WTC11 (cell line): Measurements from ENCODE around the gene NHERF1.

Source experiments
- KAT7 ChIP-seq: sonication (generic); formaldehyde crosslinking; IDR thresholded peaks from 2 replicates; pipeline ENCODE4 v1.8.1; 2023; ENCODE audit warnings: missing genetic modification reagents, mild to moderate bottlenecking, borderline replicate concordance
- NFYB ChIP-seq: sonication (generic); formaldehyde crosslinking; conservative IDR thresholded peaks from 2 replicates; pipeline ENCODE4 v1.8.0; 2022; ENCODE audit warnings: low read depth, missing genetic modification reagents
- NR2C2 ChIP-seq: sonication (generic); formaldehyde crosslinking; IDR thresholded peaks from 2 replicates; pipeline ENCODE4 v1.8.0; 2022; ENCODE audit warnings: mild to moderate bottlenecking, missing genetic modification reagents
- SP1 ChIP-seq: sonication (generic); formaldehyde crosslinking; conservative IDR thresholded peaks from 2 replicates; pipeline ENCODE4 v1.8.1; 2022; ENCODE audit warnings: missing genetic modification reagents
- TF ChIP-seq, protein P1 (sequence below): sonication (generic); formaldehyde crosslinking; IDR thresholded peaks from 2 replicates; pipeline ENCODE4 v1.8.1; 2023; ENCODE audit warnings: mild to moderate bottlenecking, missing genetic modification reagents
- TF ChIP-seq, protein P2 (sequence below): fragments of 200-600 bp; IDR thresholded peaks from 2 replicates; pipeline ENCODE4 v1.8.0; 2022; ENCODE audit warnings: antibody characterized with exemption
- TF ChIP-seq, protein P3 (sequence below): sonication (generic); formaldehyde crosslinking; IDR thresholded peaks from 2 replicates; pipeline ENCODE4 v1.8.1; 2022; ENCODE audit warnings: mild to moderate bottlenecking, missing genetic modification reagents, moderate library complexity, borderline replicate concordance
- TF ChIP-seq, protein P4 (sequence below): sonication (generic); formaldehyde crosslinking; IDR thresholded peaks from 2 replicates; pipeline ENCODE4 v1.8.1; 2023; ENCODE audit warnings: mild to moderate bottlenecking, missing genetic modification reagents, moderate library complexity
- TF ChIP-seq, protein P5 (sequence below): sonication (generic); formaldehyde crosslinking; IDR thresholded peaks from 2 replicates; pipeline ENCODE4 v1.8.0; 2022; ENCODE audit warnings: mild to moderate bottlenecking, missing genetic modification reagents
- TF ChIP-seq, protein P6 (sequence below): fragments of 250-450 bp; sonication (Bioruptor Pico); IDR thresholded peaks from 2 replicates; pipeline ENCODE4 v1.9.0; 2021; ENCODE audit warnings: mild to moderate bottlenecking, borderline replicate concordance
- TF ChIP-seq, protein P7 (sequence below): sonication (generic); formaldehyde crosslinking; IDR thresholded peaks from 2 replicates; pipeline ENCODE4 v1.8.1; 2022; ENCODE audit warnings: missing genetic modification reagents, borderline replicate concordance
- TF ChIP-seq, protein P8 (sequence below): sonication (generic); formaldehyde crosslinking; IDR thresholded peaks from 2 replicates; pipeline ENCODE4 v1.8.0; 2022; ENCODE audit warnings: mild to moderate bottlenecking, missing genetic modification reagents

DNA sequence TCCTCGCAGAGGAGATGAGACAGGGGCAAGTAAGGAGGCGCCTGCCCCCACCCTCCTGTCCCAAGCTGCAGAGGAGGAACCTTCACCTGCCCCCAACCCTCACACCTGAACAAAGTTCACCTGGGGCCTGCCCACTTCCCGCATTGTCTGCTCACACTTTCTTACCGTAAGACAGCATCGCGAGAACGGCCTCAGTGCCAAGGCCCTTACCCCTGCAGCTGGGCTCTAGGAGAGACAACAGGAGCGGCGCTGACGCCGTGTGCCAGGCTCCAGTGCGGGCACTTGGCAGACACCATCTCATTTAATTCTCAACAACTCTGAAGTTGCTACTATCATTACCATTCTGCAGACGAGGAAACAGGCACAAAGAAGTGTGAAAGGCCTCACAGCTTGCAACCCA lies 23.6 kb downstream of the NHERF1 start:
- TF ChIP-seq, protein P1, sequence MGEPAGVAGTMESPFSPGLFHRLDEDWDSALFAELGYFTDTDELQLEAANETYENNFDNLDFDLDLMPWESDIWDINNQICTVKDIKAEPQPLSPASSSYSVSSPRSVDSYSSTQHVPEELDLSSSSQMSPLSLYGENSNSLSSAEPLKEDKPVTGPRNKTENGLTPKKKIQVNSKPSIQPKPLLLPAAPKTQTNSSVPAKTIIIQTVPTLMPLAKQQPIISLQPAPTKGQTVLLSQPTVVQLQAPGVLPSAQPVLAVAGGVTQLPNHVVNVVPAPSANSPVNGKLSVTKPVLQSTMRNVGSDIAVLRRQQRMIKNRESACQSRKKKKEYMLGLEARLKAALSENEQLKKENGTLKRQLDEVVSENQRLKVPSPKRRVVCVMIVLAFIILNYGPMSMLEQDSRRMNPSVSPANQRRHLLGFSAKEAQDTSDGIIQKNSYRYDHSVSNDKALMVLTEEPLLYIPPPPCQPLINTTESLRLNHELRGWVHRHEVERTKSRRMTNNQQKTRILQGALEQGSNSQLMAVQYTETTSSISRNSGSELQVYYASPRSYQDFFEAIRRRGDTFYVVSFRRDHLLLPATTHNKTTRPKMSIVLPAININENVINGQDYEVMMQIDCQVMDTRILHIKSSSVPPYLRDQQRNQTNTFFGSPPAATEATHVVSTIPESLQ (CRISPR knock-in tag), result no peak
- TF ChIP-seq, protein P2, sequence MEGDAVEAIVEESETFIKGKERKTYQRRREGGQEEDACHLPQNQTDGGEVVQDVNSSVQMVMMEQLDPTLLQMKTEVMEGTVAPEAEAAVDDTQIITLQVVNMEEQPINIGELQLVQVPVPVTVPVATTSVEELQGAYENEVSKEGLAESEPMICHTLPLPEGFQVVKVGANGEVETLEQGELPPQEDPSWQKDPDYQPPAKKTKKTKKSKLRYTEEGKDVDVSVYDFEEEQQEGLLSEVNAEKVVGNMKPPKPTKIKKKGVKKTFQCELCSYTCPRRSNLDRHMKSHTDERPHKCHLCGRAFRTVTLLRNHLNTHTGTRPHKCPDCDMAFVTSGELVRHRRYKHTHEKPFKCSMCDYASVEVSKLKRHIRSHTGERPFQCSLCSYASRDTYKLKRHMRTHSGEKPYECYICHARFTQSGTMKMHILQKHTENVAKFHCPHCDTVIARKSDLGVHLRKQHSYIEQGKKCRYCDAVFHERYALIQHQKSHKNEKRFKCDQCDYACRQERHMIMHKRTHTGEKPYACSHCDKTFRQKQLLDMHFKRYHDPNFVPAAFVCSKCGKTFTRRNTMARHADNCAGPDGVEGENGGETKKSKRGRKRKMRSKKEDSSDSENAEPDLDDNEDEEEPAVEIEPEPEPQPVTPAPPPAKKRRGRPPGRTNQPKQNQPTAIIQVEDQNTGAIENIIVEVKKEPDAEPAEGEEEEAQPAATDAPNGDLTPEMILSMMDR, result no peak
- TF ChIP-seq KAT7 (CRISPR knock-in tag) (no peak), SP1 (no peak), NR2C2 (CRISPR knock-in tag) (no peak), NFYB (CRISPR knock-in tag) (no peak)
- TF ChIP-seq, protein P3, sequence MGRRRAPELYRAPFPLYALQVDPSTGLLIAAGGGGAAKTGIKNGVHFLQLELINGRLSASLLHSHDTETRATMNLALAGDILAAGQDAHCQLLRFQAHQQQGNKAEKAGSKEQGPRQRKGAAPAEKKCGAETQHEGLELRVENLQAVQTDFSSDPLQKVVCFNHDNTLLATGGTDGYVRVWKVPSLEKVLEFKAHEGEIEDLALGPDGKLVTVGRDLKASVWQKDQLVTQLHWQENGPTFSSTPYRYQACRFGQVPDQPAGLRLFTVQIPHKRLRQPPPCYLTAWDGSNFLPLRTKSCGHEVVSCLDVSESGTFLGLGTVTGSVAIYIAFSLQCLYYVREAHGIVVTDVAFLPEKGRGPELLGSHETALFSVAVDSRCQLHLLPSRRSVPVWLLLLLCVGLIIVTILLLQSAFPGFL (CRISPR knock-in tag), result no peak
- TF ChIP-seq, protein P4, sequence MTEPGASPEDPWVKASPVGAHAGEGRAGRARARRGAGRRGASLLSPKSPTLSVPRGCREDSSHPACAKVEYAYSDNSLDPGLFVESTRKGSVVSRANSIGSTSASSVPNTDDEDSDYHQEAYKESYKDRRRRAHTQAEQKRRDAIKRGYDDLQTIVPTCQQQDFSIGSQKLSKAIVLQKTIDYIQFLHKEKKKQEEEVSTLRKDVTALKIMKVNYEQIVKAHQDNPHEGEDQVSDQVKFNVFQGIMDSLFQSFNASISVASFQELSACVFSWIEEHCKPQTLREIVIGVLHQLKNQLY (CRISPR knock-in tag), result no peak
- TF ChIP-seq, protein P5, sequence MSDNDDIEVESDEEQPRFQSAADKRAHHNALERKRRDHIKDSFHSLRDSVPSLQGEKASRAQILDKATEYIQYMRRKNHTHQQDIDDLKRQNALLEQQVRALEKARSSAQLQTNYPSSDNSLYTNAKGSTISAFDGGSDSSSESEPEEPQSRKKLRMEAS (CRISPR knock-in tag), result no peak
- TF ChIP-seq, protein P6, sequence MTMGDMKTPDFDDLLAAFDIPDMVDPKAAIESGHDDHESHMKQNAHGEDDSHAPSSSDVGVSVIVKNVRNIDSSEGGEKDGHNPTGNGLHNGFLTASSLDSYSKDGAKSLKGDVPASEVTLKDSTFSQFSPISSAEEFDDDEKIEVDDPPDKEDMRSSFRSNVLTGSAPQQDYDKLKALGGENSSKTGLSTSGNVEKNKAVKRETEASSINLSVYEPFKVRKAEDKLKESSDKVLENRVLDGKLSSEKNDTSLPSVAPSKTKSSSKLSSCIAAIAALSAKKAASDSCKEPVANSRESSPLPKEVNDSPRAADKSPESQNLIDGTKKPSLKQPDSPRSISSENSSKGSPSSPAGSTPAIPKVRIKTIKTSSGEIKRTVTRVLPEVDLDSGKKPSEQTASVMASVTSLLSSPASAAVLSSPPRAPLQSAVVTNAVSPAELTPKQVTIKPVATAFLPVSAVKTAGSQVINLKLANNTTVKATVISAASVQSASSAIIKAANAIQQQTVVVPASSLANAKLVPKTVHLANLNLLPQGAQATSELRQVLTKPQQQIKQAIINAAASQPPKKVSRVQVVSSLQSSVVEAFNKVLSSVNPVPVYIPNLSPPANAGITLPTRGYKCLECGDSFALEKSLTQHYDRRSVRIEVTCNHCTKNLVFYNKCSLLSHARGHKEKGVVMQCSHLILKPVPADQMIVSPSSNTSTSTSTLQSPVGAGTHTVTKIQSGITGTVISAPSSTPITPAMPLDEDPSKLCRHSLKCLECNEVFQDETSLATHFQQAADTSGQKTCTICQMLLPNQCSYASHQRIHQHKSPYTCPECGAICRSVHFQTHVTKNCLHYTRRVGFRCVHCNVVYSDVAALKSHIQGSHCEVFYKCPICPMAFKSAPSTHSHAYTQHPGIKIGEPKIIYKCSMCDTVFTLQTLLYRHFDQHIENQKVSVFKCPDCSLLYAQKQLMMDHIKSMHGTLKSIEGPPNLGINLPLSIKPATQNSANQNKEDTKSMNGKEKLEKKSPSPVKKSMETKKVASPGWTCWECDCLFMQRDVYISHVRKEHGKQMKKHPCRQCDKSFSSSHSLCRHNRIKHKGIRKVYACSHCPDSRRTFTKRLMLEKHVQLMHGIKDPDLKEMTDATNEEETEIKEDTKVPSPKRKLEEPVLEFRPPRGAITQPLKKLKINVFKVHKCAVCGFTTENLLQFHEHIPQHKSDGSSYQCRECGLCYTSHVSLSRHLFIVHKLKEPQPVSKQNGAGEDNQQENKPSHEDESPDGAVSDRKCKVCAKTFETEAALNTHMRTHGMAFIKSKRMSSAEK (CRISPR knock-in tag), result no peak
- TF ChIP-seq, protein P7, sequence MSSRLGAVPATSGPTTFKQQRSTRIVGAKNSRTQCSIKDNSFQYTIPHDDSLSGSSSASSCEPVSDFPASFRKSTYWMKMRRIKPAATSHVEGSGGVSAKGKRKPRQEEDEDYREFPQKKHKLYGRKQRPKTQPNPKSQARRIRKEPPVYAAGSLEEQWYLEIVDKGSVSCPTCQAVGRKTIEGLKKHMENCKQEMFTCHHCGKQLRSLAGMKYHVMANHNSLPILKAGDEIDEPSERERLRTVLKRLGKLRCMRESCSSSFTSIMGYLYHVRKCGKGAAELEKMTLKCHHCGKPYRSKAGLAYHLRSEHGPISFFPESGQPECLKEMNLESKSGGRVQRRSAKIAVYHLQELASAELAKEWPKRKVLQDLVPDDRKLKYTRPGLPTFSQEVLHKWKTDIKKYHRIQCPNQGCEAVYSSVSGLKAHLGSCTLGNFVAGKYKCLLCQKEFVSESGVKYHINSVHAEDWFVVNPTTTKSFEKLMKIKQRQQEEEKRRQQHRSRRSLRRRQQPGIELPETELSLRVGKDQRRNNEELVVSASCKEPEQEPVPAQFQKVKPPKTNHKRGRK (CRISPR knock-in tag), result no peak
- TF ChIP-seq, protein P8, sequence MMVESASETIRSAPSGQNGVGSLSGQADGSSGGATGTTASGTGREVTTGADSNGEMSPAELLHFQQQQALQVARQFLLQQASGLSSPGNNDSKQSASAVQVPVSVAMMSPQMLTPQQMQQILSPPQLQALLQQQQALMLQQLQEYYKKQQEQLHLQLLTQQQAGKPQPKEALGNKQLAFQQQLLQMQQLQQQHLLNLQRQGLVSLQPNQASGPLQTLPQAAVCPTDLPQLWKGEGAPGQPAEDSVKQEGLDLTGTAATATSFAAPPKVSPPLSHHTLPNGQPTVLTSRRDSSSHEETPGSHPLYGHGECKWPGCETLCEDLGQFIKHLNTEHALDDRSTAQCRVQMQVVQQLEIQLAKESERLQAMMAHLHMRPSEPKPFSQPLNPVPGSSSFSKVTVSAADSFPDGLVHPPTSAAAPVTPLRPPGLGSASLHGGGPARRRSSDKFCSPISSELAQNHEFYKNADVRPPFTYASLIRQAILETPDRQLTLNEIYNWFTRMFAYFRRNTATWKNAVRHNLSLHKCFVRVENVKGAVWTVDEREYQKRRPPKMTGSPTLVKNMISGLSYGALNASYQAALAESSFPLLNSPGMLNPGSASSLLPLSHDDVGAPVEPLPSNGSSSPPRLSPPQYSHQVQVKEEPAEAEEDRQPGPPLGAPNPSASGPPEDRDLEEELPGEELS (CRISPR knock-in tag), result no peak
